ENCODE measurements around the gene BPIFB2.

BPIFB2 gene, protein sequence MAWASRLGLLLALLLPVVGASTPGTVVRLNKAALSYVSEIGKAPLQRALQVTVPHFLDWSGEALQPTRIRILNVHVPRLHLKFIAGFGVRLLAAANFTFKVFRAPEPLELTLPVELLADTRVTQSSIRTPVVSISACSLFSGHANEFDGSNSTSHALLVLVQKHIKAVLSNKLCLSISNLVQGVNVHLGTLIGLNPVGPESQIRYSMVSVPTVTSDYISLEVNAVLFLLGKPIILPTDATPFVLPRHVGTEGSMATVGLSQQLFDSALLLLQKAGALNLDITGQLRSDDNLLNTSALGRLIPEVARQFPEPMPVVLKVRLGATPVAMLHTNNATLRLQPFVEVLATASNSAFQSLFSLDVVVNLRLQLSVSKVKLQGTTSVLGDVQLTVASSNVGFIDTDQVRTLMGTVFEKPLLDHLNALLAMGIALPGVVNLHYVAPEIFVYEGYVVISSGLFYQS

DNA sequence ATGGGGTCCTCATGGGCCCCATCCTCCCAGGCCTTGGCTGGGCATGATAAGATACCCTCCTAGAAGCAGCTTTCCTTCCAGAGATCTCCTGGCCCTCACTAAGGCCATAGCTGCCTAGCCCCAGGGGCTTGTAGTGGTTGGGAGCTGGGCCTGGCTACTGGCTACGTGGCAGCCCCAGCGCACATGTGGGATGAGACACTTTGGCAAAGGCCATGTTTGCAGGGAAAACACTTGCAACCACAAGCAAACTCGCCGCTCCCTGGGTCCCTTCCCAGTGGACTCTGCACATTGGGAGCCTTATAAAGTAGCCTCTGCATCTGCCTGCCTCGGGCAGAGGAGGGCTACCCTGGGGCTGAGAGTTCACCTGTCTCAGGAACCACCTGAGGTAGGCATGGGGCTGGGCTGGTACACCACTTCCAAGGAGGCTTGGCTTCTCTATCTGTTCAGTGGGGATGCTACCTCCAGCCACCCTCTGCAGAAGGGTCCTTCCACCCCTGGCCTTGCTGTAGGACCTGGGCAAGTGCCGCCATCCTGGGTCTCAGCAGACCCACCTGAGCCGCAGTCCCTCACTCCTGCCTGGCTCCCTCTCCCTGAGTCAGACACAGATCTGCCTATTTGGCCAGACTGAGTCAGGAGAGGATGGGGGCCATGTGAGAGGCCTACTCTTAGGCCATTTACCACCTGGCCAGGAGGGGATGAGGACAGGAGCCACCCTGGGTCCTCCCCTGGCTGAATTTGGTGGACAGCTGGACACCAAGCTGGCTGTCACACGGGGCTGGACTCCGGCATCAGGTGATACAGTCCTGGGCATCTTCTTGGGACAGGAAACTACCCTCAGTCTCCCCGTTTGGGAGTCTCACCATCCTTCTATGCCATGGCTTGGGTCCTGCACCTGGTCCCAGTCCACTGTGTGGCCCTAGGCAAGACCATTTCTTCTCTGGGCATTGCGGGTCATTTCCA is at the start of gene BPIFB2:
BPIFB2 (plus strand) TSS at position 329 of the 960 bp plus-strand sequence. CDS start 871 bp downstream, outside the sequence.
- Histone ChIP-seq H3K4me3 (ENCODE audit: severe bottlenecking) (no peak within 1 kb of the TSS), H3K27me3 (ENCODE audit: insufficient read depth, poor library complexity, severe bottlenecking) (peaks cover 31% of the 10 kb centered on the region), H3K4me1 (ENCODE audit: insufficient read depth, poor library complexity, severe bottlenecking) (no peaks in the 10 kb centered on the region), H3K9me3 (ENCODE audit: severe bottlenecking) (no peaks in the 10 kb centered on the region), H3K27ac (ENCODE audit: poor library complexity, severe bottlenecking) (no peak within 1 kb of the TSS), H3K36me3 (ENCODE audit: low read depth) (no peaks in the 10 kb centered on the region)
- ATAC-seq (ENCODE audit: low read depth) (no peak), DNase-seq (ENCODE audit: low spot score) (no peak)
- TF ChIP-seq, protein P1, sequence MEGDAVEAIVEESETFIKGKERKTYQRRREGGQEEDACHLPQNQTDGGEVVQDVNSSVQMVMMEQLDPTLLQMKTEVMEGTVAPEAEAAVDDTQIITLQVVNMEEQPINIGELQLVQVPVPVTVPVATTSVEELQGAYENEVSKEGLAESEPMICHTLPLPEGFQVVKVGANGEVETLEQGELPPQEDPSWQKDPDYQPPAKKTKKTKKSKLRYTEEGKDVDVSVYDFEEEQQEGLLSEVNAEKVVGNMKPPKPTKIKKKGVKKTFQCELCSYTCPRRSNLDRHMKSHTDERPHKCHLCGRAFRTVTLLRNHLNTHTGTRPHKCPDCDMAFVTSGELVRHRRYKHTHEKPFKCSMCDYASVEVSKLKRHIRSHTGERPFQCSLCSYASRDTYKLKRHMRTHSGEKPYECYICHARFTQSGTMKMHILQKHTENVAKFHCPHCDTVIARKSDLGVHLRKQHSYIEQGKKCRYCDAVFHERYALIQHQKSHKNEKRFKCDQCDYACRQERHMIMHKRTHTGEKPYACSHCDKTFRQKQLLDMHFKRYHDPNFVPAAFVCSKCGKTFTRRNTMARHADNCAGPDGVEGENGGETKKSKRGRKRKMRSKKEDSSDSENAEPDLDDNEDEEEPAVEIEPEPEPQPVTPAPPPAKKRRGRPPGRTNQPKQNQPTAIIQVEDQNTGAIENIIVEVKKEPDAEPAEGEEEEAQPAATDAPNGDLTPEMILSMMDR (IDR thresholded peaks at IDR 0.05; ENCODE audit: poor library complexity, severe bottlenecking), result no peak

DNA sequence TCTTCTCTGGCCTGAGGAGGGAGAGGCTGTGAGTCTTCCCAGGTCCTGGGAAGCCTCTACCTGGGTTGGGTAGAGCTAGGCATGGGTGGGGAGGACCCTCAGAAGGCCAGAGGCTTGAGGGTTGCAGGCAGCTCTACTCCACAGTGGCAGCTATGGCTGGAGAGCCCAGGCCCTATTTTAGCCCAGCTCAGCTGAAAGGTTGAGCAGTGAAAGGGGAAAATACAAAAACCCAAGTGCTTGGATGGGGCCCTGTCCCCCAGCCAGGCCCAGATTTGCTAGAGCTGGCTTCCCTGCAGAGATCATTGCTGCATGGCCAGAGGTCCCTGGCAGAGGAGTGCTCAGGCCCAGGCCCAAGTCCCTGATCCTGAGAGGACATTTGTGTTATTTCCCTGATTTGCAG is 48.9 kb upstream of the BPIFB2 start:
- DNase-seq (ENCODE audit: low spot score), result peak; percentile 56
- Histone ChIP-seq H3K9me3 (ENCODE audit: severe bottlenecking) (peaks cover 5% of the 10 kb centered on the region), H3K27me3 (ENCODE audit: insufficient read depth, poor library complexity, severe bottlenecking) (peaks cover 12% of the 10 kb centered on the region), H3K4me1 (ENCODE audit: insufficient read depth, poor library complexity, severe bottlenecking) (no peaks in the 10 kb centered on the region), H3K4me3 (ENCODE audit: severe bottlenecking) (no peak overlapping the region), H3K36me3 (ENCODE audit: low read depth) (no peaks in the 10 kb centered on the region), H3K27ac (ENCODE audit: poor library complexity, severe bottlenecking) (no peak overlapping the region)
- no peak for ATAC-seq (ENCODE audit: low read depth)
- TF ChIP-seq, protein P1 (IDR thresholded peaks at IDR 0.05; ENCODE audit: poor library complexity, severe bottlenecking), result no peak

DNA sequence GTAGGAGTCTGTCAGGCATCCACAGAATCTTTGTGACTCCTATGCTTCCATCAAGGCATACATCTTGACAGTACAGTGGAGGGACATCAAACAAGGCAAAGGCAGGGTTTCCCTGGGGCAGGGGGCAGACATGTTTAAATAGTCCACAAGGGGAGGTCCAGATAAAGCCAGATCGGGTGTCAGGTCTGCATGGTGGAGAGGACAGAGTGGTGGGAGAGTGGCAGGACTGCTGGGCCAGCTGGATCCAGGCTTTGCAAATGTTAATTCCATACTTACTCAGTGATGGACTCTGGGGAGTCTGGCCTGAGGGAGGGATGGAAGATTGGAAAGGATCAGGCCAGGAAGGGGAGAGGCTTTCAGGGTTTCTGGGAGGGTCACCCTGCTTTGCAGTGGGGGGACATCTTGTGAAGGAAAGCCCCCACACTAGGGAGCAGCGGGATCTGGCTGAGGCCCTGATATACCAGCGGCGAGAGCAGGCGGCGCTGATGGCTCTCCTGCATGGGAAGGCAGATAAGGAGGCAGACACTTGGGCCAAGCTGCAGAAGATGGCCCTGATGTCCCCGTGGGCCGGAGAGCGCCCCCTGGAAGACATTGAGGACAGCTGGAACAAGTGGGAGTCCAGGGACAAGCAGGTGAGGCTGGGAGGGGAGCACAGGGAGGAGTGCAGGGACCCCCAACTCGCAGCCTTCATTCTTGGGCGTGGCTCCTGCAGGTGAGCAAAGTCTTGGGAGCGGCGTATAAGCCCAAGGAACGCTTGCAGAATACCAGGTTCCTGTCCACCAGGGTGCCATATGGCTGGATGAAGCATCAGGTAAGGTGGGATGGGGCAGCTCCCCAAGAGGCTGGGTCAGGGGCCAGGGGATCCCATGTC is 47.9 kb upstream of the BPIFB2 start:
- Histone ChIP-seq H3K27ac (ENCODE audit: poor library complexity, severe bottlenecking) (no peak overlapping the region), H3K4me3 (ENCODE audit: severe bottlenecking) (no peak overlapping the region), H3K4me1 (ENCODE audit: insufficient read depth, poor library complexity, severe bottlenecking) (no peaks in the 10 kb centered on the region), H3K9me3 (ENCODE audit: severe bottlenecking) (peaks cover 5% of the 10 kb centered on the region), H3K36me3 (ENCODE audit: low read depth) (no peaks in the 10 kb centered on the region), H3K27me3 (ENCODE audit: insufficient read depth, poor library complexity, severe bottlenecking) (peaks cover 3% of the 10 kb centered on the region)
- ATAC-seq (ENCODE audit: low read depth) (no peak), DNase-seq (ENCODE audit: low spot score) (peak; percentile 72)
- TF ChIP-seq, protein P1 (IDR thresholded peaks at IDR 0.05; ENCODE audit: poor library complexity, severe bottlenecking), result no peak

DNA sequence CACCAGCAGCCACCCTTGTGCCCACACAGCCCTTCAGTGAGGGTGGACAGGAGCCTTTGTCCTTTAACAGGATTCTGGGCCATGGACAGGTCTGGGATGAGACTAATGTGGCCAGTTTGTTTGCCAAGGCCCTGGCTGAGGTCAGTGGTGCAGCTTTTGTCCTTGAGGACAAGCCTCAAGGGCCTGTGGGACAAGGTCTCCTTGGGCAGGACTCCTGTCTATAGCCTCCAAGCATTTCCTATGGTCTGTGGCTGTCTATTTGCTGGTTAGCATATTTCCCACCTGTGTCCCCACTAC is 47.3 kb upstream of the BPIFB2 start:
- H3K36me3 ChIP-seq (ENCODE audit: low read depth), result no peaks in the 10 kb centered on the region
- no peak for DNase-seq (ENCODE audit: low spot score)
- TF ChIP-seq, protein P1 (IDR thresholded peaks at IDR 0.05; ENCODE audit: poor library complexity, severe bottlenecking), result no peak
- no peak overlapping the region for H3K4me3 ChIP-seq (ENCODE audit: severe bottlenecking)
- H3K9me3 ChIP-seq (ENCODE audit: severe bottlenecking), result peaks cover 5% of the 10 kb centered on the region
- ATAC-seq (ENCODE audit: low read depth), result no peak
- H3K27ac ChIP-seq (ENCODE audit: poor library complexity, severe bottlenecking), result no peak overlapping the region
- H3K4me1 ChIP-seq (ENCODE audit: insufficient read depth, poor library complexity, severe bottlenecking), result no peaks in the 10 kb centered on the region
- H3K27me3 ChIP-seq (ENCODE audit: insufficient read depth, poor library complexity, severe bottlenecking), result no peaks in the 10 kb centered on the region

All from RWPE2 (cell line).